ENCODE measurements around the gene PHTF2.

DNA sequence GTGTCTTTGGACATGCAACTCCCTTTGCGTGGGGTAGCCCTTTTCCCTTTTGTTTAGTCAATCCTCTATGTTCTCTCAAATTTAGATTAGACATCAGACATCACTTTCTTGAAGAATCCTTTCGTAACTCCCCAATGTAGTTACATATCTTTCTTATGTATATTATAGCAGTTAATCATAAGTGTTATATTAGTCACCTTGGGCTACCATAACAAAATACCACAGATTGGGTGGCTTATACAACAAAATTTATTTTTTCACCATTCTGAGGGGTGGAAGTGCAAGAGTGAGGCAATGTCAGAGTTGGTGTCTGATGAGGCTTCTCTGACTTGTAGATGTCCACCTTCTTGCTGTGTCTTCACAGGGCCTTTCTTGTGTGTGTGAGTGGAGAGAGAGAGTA is 105.7 kb downstream of the PHTF2 start:
- TF ChIP-seq, protein P1, sequence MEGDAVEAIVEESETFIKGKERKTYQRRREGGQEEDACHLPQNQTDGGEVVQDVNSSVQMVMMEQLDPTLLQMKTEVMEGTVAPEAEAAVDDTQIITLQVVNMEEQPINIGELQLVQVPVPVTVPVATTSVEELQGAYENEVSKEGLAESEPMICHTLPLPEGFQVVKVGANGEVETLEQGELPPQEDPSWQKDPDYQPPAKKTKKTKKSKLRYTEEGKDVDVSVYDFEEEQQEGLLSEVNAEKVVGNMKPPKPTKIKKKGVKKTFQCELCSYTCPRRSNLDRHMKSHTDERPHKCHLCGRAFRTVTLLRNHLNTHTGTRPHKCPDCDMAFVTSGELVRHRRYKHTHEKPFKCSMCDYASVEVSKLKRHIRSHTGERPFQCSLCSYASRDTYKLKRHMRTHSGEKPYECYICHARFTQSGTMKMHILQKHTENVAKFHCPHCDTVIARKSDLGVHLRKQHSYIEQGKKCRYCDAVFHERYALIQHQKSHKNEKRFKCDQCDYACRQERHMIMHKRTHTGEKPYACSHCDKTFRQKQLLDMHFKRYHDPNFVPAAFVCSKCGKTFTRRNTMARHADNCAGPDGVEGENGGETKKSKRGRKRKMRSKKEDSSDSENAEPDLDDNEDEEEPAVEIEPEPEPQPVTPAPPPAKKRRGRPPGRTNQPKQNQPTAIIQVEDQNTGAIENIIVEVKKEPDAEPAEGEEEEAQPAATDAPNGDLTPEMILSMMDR (IDR thresholded peaks at IDR 0.05): no peak
- TF ChIP-seq SIN3A (IDR thresholded peaks at IDR 0.05; ENCODE audit: borderline replicate concordance, low read depth, low read length): no peak
- TF ChIP-seq, protein P2, sequence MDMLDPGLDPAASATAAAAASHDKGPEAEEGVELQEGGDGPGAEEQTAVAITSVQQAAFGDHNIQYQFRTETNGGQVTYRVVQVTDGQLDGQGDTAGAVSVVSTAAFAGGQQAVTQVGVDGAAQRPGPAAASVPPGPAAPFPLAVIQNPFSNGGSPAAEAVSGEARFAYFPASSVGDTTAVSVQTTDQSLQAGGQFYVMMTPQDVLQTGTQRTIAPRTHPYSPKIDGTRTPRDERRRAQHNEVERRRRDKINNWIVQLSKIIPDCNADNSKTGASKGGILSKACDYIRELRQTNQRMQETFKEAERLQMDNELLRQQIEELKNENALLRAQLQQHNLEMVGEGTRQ (IDR thresholded peaks at IDR 0.05; ENCODE audit: borderline replicate concordance, low read depth, low read length): no peak
- TF ChIP-seq, protein P3, sequence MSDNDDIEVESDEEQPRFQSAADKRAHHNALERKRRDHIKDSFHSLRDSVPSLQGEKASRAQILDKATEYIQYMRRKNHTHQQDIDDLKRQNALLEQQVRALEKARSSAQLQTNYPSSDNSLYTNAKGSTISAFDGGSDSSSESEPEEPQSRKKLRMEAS (IDR thresholded peaks at IDR 0.05; ENCODE audit: low read depth): no peak
- TF ChIP-seq, protein P4, sequence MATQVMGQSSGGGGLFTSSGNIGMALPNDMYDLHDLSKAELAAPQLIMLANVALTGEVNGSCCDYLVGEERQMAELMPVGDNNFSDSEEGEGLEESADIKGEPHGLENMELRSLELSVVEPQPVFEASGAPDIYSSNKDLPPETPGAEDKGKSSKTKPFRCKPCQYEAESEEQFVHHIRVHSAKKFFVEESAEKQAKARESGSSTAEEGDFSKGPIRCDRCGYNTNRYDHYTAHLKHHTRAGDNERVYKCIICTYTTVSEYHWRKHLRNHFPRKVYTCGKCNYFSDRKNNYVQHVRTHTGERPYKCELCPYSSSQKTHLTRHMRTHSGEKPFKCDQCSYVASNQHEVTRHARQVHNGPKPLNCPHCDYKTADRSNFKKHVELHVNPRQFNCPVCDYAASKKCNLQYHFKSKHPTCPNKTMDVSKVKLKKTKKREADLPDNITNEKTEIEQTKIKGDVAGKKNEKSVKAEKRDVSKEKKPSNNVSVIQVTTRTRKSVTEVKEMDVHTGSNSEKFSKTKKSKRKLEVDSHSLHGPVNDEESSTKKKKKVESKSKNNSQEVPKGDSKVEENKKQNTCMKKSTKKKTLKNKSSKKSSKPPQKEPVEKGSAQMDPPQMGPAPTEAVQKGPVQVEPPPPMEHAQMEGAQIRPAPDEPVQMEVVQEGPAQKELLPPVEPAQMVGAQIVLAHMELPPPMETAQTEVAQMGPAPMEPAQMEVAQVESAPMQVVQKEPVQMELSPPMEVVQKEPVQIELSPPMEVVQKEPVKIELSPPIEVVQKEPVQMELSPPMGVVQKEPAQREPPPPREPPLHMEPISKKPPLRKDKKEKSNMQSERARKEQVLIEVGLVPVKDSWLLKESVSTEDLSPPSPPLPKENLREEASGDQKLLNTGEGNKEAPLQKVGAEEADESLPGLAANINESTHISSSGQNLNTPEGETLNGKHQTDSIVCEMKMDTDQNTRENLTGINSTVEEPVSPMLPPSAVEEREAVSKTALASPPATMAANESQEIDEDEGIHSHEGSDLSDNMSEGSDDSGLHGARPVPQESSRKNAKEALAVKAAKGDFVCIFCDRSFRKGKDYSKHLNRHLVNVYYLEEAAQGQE (IDR thresholded peaks at IDR 0.05; ENCODE audit: low read depth, low read length): no peak
